ENCODE measurements around the gene SNX19.

SNX19 gene, protein sequence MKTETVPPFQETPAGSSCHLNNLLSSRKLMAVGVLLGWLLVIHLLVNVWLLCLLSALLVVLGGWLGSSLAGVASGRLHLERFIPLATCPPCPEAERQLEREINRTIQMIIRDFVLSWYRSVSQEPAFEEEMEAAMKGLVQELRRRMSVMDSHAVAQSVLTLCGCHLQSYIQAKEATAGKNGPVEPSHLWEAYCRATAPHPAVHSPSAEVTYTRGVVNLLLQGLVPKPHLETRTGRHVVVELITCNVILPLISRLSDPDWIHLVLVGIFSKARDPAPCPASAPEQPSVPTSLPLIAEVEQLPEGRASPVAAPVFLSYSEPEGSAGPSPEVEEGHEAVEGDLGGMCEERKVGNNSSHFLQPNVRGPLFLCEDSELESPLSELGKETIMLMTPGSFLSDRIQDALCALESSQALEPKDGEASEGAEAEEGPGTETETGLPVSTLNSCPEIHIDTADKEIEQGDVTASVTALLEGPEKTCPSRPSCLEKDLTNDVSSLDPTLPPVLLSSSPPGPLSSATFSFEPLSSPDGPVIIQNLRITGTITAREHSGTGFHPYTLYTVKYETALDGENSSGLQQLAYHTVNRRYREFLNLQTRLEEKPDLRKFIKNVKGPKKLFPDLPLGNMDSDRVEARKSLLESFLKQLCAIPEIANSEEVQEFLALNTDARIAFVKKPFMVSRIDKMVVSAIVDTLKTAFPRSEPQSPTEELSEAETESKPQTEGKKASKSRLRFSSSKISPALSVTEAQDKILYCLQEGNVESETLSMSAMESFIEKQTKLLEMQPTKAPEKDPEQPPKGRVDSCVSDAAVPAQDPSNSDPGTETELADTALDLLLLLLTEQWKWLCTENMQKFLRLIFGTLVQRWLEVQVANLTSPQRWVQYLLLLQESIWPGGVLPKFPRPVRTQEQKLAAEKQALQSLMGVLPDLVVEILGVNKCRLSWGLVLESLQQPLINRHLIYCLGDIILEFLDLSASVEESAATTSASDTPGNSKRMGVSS

DNA sequence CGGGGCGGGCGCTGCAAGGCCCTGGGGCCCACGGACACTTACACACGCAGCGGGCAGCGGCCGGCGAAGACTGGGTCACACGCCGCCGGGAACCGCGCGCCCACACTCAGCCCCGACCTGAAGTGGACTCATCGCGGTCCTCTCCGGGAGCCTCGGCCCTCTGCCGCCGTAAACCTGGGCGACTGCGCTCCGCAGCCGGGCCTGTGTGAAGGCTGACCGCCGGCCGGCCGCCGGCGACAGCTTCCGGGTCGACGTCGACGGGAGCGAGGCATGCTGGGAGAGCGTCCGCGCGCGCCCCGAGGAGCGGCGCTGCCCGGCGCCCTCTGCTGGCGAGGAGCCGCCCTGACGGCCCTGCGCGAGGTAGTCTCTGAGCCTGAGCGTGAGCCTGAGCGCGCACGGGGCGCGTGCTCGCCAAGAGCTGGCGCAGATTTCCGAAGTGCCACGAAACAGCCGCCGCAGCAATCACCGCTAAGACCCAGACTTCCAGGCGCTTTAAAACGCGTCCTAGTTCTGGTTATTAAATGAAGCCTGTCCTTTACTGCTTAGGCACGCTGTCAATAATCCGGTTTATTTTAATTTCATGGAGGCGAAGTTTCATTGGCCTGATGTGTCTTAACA lies at the start of gene SNX19:
TSS of gene SNX19 (minus strand) at position 242 of the 618 bp plus-strand sequence. CDS start 540 bp downstream, outside the sequence.
- peak within 1 kb of the TSS; percentile 81 for H3K27ac ChIP-seq
- TF ChIP-seq, protein P1, sequence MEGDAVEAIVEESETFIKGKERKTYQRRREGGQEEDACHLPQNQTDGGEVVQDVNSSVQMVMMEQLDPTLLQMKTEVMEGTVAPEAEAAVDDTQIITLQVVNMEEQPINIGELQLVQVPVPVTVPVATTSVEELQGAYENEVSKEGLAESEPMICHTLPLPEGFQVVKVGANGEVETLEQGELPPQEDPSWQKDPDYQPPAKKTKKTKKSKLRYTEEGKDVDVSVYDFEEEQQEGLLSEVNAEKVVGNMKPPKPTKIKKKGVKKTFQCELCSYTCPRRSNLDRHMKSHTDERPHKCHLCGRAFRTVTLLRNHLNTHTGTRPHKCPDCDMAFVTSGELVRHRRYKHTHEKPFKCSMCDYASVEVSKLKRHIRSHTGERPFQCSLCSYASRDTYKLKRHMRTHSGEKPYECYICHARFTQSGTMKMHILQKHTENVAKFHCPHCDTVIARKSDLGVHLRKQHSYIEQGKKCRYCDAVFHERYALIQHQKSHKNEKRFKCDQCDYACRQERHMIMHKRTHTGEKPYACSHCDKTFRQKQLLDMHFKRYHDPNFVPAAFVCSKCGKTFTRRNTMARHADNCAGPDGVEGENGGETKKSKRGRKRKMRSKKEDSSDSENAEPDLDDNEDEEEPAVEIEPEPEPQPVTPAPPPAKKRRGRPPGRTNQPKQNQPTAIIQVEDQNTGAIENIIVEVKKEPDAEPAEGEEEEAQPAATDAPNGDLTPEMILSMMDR (conservative IDR thresholded peaks at IDR 0.05) = peak; percentile 100

DNA sequence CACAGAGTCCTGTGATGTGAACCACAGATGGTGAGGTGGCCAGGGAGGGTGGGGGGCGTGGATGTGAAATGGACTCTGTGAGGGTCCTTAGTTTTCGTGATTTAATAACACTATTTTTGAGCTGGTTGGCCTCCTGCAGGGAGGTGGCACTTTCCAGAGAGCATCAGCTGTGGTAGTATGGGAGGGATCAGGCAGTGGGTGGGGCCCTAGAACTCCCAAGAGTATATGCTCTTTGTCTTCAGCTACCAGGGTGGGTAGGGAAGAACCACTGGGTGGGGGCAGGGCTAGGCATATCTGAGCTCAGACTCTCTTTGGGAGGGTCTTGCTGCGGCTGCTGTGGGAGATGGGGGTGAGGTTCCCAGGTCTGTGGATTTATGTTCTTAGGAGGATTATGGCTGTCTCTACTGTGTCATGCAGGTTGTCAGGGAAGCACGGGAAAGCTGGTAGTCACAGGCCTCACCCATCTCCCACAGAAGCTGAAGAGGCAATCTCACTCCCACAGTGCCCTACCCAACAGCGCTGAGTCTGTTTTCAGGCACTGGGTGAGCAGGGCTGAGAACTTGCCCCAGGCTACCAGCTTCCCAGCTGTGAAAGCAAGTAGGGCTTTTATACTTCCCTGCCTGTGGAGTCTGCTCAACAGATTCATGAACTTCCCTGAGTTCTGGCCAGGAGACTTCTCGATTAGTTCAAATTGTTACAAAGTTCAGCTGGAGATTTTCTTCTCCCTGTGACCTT lies 47.9 kb upstream of the SNX19 start:
- TF ChIP-seq, protein P1 (conservative IDR thresholded peaks at IDR 0.05) = no peak
- no peak overlapping the region for H3K27ac ChIP-seq

DNA sequence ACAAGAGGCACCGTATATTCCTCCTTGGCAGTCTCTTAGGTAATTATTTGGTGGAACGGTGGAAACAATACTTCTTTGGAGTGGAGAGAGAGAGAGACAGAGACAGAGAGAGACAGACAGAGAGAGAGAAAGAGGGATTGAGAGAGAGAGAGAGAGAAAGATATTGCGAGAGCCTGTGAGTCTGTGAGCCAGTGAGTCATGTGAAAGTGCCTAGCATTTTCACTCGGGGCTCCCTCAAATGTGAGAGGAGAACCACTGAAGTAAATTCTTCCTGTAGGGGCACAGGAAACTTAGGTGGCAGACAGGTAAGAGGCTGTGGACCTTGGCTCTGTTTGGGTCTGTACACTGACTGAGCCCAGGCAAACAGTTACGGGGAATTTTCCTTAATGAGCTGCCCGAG lies 31.6 kb upstream of the SNX19 start:
- TF ChIP-seq, protein P1 (conservative IDR thresholded peaks at IDR 0.05) = no peak
- H3K27ac ChIP-seq = no peak overlapping the region

DNA sequence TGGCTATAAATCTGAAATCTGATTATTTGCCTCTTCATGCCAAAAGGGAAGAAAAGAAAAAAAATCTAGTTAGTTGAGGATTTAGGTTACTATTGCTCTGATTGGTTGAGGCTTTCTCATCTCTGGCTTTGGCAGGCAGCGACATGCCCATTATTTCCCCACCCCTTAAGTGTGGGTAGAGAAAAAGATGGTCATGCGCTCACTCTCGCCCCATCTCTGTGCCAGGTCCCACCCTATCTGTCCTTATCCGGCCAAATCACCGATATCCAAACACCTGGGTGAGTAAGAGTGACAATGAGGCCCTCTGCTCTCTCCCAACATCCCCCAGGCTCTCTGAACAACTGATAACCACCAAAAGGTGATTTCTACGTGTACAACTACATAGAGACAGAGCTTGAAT lies 31.2 kb upstream of the SNX19 start:
- no peak overlapping the region for H3K27ac ChIP-seq
- TF ChIP-seq, protein P1 (conservative IDR thresholded peaks at IDR 0.05) = no peak

DNA sequence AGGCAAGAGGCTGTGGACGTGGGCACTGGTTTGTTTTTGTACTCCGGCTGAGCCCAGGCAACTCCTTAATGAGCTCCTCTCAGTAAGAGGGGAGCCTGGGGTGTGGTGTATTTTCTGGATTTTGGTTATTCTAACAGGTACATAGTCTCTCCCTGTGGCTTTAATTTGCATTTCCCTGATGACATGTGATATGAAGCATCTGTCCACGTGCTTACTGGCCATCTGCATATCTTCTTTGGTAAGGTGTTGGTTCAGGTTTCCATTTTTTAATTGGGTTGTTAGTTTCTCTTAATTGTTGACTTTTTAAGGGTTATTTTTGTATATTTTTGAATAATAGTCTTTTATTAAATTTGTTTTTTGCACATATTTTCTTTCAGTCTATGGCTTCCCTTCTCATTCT lies 30.8 kb upstream of the SNX19 start:
- TF ChIP-seq, protein P1 (conservative IDR thresholded peaks at IDR 0.05) = no peak
- no peak overlapping the region for H3K27ac ChIP-seq

DNA sequence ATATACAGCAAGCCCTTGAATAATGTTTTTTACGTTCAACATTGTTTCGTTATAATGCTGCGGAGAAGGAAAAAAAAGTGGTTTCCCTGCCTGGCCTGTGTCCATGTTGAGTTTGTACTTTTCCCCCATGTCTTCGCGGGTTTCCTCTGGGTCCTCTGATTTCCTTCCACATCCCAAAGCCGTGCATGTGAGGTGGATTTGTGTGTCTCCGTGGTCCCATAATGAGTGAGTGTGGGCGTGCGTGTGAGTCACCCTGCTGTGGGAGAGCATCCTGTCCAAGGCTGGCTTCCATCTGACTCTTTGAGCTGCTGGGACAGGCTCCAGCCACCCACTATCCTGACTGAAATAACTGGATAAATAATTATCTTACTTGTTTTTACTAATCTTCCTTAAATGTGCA lies 29.6 kb upstream of the SNX19 start:
- TF ChIP-seq, protein P1 (conservative IDR thresholded peaks at IDR 0.05) = no peak
- H3K27ac ChIP-seq = no peak overlapping the region
